NCI-H2196 treated with DMSO at 0.1 percent for 48 hours (cell line): ENCODE results near the gene GYG1.

Source experiments
- DNase-seq: peaks from one replicate; lab custom pipeline; 2025; ENCODE audit not compliant: unreplicated experiment; lab: John Stamatoyannopoulos, UW

The GYG1 gene

GRCh38 chr3:149016669-149017541 lies 25.6 kb downstream of the GYG1 start:
- no peak for DNase-seq

DNA sequence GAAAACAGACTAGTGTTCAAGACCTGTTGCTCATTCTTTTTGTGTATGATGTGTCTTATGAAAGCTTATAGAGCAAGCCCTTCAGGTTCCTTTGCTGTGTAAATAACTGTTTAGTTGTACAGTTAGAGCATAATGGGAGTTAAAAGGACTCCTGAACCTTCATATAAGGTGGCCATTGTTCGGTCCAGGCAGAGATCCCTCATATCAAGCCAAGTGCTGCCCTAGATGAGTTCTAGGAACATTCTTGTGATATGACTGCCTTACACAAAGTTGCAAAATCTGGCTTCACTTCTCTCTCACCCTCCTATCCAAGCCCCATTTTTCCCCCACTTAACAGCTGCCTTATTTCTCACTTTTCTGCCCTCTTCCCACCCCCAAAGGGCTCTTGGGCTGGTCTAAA lies 26.9 kb downstream of the GYG1 start:
- DNase-seq = no peak

GRCh38 chr3:149019580-149019979 lies 28.2 kb downstream of the GYG1 start:
- no peak for DNase-seq

DNA sequence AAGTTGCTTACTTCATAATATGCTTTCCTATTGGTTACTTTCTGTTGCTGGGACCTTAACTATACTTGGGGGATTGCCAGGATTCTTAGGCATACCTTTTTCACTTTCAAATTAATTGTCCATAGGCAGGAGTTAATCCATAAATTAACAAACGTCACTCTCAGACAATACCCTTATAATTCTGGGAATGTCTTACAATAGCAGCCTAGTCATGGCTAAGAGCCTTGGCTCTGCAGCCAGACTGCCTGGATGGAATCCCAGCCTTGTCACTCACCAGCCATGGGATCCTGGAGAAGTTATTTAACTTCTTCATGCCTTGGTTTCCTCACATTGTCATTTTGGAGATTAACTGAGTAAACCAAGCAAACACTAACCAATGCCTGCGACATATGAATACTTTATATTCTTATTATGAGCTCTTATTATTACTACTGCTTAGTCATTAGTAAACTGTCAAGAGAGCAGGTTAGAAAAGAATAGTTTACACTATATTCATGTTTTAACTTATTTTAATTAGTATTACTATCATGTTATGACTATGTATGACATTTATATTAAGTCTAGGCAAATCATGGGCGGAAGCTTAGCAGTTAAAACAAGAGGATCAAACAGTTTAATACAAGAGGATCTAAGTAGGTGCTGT lies 29.0 kb downstream of the GYG1 start:
- DNase-seq = no peak

- DNase-seq = no peak
These were observed 29.5 kb downstream of the GYG1 start for GRCh38 chr3:149020839-149021252.

DNA sequence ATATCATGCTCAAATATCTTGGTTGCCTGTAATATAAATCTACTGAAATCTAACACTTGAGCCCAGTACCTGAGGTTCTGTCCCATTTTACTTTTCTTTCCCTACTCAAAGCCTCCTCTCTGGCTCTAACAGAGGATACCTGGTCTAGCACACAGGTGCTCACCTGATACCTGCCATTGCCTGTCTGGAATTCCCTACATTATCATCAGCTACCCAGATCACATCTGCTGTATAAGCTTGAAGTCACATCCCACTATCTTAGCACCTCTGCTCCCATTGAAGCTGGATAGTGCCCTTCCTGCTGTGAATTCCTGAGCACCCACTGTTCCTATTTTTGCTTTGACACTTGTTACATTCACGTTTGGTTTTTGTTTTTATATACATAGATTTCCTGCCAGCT lies 30.5 kb downstream of the GYG1 start:
- no peak for DNase-seq

DNA sequence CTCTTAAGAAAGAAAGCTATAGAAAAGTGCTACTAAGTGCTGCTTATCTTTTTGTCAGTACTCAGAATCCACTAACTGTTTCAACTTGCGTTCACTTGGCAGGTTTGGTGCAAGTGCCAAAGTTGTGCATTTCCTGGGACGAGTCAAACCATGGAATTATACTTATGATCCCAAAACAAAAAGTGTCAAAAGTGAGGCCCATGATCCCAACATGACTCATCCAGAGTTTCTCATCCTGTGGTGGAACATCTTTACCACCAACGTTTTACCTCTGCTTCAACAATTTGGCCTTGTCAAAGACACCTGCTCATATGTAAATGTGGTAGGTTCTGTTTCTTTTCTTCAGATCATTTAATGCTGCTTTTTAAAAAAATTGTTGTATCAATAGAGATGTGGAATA lies 32.6 kb downstream of the GYG1 start:
- DNase-seq = no peak

- no peak for DNase-seq
These were observed 35.4 kb downstream of the GYG1 start for GRCh38 chr3:149026718-149027117.

- no peak for DNase-seq
These were observed 39.8 kb downstream of the GYG1 start for GRCh38 chr3:149031096-149031495.

DNA sequence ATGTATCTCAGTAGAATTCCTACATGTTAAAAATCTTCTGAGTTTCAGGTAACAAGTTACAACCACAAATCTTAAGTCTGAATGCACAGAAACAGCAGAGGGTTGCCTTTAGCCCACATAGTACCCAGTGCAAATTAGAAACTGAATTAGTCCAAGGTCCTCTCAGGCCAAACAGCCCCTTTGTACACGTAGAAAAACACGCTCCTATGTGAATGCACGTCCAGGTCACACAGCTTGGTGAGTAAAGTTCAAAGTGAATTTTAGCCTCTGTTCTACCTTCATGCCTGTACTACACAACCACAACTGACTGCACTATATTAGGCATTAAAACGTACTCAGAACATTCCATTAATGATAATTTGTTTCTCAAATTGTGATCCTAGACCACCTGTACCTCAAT lies 46.3 kb downstream of the GYG1 start:
- no peak for DNase-seq

DNA sequence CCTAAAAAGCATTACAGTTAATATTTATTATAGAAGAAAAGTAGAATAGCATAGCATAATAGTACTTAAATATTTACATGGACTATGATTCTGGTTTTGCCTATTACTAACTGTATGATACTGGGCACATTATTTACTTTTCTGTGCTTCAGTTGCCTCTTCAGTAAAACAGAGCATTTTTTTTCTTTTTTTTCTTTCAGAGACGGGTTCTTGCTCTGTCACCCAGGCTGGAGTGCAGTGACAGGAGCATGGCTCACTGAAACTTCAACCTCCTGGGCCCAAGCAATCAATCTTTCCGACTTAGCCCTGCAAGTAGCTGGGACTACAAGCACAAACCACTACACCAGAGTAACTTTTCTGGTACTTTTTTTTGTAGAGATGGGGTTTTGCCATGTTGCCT lies 47.0 kb downstream of the GYG1 start:
- DNase-seq = no peak

DNA sequence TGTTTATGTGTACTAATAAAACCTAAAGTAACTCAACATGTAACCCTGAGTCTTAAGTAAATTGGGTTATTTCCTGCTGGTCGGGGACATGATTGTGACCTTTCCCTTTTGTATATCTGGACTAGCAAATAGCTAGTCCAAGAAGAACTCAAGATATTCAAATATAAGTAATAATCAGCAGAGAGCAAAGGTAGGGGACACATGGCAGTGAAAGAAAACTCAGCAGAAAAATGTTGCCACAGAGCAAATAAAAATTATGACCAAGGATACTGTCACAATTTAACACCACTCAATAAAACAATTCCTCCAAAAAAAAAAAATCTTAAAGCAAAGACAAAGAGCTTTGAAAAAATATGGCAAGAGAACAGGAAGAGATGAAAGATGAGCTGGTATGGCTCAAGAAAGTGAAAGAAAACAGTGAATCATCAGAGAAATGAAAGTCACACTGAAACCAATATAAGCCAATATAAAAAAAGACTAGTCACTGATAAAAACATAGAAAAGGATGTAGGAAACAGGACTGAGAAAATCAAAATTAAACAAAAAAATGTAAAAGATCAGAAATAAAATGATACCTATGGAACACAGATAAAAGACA lies 51.5 kb downstream of the GYG1 start:
- no peak for DNase-seq

- DNase-seq = no peak
These were observed 53.2 kb downstream of the GYG1 start for GRCh38 chr3:149044339-149045083.

- peak; percentile 51 for DNase-seq
These were observed 64.2 kb downstream of the GYG1 start for GRCh38 chr3:149055575-149055974.

GRCh38 chr3:149058198-149058597 lies 66.9 kb downstream of the GYG1 start:
- no peak for DNase-seq

DNA sequence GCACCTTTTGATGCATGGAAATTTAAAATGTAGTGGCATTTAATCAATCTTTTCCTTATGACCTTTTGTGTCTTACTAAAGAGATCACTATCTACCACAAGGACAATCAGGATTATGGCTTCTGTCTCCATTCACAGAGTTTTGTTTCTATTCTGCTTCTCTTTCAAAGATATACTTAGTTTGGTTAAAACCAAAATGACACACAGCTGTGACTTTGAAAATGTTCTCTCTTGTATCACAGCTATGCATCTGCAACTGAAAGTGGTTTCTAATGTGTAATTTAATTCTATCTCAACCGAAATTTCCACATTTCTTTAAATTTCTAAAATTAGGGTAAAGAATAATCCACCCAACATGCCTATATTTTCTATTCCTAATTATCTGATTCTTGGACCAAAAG lies 67.3 kb downstream of the GYG1 start:
- no peak for DNase-seq

DNA sequence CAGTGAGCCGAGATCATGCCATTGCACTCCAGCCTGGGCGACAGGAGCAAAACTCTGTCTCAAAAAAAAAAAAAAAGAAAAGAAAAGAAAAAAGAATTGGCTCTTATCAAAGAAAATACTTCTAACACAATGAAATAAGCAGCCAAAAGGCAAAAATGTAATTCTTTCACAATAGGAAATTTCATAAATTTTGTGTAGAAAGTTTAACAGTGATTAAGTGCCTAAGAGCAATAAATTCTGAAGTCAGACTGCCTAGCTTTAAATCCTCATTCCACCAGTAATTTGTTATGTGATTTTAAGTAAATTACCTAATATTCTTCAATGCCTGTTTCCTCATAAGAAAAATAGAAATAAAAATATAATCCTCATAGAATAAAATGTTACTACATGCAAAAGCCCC lies 70.4 kb downstream of the GYG1 start:
- DNase-seq = no peak

- no peak for DNase-seq
These were observed 76.5 kb downstream of the GYG1 start for GRCh38 chr3:149067883-149068282.
